Ishikawa (cell line): ENCODE measurements around the gene CCL26.
A peak's percentile ranks its signal among the peaks of the same experiment; 100 is the strongest.

Source experiments
- CEBPB ChIP-seq: IDR thresholded peaks from 2 replicates; pipeline ENCODE4 v1.6.1; 2012
- CREB1 ChIP-seq: IDR thresholded peaks from 2 replicates; pipeline ENCODE4 v1.6.1; 2012; ENCODE audit warnings: low read depth
- EGR1 ChIP-seq: IDR thresholded peaks from 2 replicates; pipeline ENCODE4 v1.6.1; 2012
- EP300 ChIP-seq: IDR thresholded peaks from 2 replicates; pipeline ENCODE4 v1.6.1; 2012; ENCODE audit warnings: borderline replicate concordance
- FOXM1 ChIP-seq: IDR thresholded peaks from 2 replicates; pipeline ENCODE4 v1.6.1; 2012; ENCODE audit warnings: low read depth, borderline replicate concordance
- NFIC ChIP-seq: IDR thresholded peaks from 2 replicates; pipeline ENCODE4 v1.6.1; 2012
- RAD21 ChIP-seq: IDR thresholded peaks from 2 replicates; pipeline ENCODE4 v1.6.1; 2012; ENCODE audit warnings: low read depth
- TAF1 ChIP-seq: IDR thresholded peaks from 2 replicates; pipeline ENCODE4 v1.6.1; 2012; ENCODE audit warnings: low read depth, mild to moderate bottlenecking
- TCF12 ChIP-seq: IDR thresholded peaks from 2 replicates; pipeline ENCODE4 v1.6.1; 2012; ENCODE audit warnings: low read depth
- TEAD4 ChIP-seq: IDR thresholded peaks from 2 replicates; pipeline ENCODE4 v1.6.1; 2012
- YY1 ChIP-seq: IDR thresholded peaks from 2 replicates; pipeline ENCODE4 v1.6.1; 2012; ENCODE audit warnings: low read depth
- ZBTB7A ChIP-seq: IDR thresholded peaks from 2 replicates; pipeline ENCODE4 v1.6.1; 2012; ENCODE audit warnings: low read depth
- TF ChIP-seq, protein P1 (sequence below): IDR thresholded peaks from 2 replicates; pipeline ENCODE4 v1.6.1; 2012
- TF ChIP-seq, protein P2 (sequence below): IDR thresholded peaks from 2 replicates; pipeline ENCODE4 v1.6.1; 2012
- TF ChIP-seq, protein P3 (sequence below): IDR thresholded peaks from 2 replicates; pipeline ENCODE4 v1.6.1; 2012; ENCODE audit warnings: low read depth, mild to moderate bottlenecking

Gene CCL26

DNA sequence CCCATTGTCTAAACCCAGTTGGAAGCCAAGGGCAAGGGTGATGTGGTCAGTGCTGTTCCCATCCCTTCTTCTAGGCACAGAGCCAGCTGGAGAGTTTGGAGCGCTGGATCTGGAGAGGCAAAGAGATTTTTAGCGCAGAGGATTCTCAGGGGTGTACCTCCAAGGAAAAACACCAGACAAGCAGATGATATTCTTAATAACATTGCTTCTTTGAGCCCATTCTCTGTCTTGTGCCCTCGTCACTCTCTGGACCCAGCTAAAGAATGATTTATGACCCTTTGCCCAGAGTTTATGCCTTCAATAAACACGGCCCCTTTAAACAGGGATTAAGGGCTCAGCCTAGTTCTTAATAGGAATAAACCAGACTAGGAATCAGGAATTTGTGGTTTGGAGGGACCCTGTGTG, 28.6 kb downstream of the CCL26 start:
- TF ChIP-seq TAF1 (no peak), NFIC (peak; percentile 67), TCF12 (0 out of 2 replicates have a peak, but pooled peaks have one; percentile 14), ZBTB7A (no peak)
- TF ChIP-seq, protein P1, sequence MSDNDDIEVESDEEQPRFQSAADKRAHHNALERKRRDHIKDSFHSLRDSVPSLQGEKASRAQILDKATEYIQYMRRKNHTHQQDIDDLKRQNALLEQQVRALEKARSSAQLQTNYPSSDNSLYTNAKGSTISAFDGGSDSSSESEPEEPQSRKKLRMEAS: no peak

DNA sequence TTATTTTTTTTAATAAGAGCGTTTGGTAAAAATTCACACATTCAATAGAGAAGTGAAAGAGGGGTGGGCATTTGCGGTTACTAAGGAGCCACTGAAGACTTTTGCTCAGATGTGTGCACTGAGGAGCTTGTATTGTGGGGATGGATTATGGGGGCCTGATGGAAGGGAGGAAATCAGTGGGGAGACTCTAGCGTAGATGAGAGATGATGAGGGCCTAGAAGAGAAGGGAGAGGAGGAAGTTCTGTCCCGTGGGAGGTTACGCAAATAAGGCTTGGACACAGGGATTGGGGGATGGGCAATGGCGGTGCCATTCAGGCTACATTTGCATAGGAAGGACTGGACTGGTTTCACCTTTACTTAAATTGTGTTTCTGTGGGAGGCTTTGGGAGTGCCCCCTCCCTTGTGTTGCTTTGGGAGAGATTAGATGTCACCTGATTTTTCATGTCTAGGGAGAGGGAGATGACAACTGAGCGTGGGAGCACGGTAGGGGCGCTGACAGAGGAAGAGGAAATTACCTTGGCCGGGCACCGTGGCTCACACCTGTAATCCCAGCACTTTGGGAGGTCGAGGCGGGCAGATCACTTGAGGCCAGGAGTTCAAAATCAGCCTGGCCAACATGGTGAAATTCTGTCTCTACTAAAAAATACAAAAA, 31.0 kb downstream of the CCL26 start:
- TF ChIP-seq TCF12: no peak
- TF ChIP-seq YY1: no peak
- TF ChIP-seq, protein P1: no peak
- TF ChIP-seq, protein P2, sequence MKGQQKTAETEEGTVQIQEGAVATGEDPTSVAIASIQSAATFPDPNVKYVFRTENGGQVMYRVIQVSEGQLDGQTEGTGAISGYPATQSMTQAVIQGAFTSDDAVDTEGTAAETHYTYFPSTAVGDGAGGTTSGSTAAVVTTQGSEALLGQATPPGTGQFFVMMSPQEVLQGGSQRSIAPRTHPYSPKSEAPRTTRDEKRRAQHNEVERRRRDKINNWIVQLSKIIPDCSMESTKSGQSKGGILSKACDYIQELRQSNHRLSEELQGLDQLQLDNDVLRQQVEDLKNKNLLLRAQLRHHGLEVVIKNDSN: no peak

DNA sequence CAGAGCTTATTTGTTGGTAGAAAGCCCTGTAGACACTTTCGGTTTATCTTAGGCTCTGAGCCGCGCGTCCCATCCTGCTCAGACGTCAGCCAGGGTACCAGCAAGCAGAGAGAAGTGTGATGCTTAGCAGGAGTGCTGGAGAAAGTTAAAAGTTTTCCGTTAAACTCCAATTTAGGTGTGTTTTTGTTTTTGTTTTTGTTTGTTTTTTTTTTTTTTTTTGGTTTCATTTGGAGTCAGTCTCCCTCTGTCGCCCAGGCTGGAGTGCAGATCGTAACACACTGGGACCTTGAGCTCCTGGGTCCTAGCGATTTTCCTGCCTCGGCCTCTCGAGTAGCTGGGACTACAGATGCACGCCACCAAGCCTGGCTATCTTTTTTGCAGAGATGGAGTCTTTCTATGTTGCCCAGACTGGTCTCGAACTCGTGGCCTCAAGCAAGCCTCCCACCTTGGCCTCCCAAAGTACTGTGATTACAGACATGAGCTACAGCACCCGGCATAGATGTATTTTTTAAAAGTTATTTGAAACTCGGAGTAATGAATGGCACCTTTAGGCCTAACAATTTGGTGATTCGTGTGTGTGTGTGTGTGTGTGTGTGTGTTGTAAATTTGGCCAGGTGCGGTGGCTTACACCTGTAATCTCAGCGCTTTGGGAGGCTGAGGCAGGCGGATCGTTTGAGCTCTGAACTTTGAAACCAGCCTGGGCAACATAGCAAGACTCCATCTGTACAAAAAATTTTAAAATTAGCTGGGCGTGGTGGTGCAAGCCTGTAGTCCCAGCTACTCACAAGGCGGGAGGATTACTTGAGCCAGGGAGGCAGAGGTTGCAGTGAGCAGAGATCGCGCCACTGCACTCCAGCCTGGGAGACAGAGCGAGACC, 32.0 kb downstream of the CCL26 start:
- no peak for TF ChIP-seq EGR1
- TF ChIP-seq, protein P3, sequence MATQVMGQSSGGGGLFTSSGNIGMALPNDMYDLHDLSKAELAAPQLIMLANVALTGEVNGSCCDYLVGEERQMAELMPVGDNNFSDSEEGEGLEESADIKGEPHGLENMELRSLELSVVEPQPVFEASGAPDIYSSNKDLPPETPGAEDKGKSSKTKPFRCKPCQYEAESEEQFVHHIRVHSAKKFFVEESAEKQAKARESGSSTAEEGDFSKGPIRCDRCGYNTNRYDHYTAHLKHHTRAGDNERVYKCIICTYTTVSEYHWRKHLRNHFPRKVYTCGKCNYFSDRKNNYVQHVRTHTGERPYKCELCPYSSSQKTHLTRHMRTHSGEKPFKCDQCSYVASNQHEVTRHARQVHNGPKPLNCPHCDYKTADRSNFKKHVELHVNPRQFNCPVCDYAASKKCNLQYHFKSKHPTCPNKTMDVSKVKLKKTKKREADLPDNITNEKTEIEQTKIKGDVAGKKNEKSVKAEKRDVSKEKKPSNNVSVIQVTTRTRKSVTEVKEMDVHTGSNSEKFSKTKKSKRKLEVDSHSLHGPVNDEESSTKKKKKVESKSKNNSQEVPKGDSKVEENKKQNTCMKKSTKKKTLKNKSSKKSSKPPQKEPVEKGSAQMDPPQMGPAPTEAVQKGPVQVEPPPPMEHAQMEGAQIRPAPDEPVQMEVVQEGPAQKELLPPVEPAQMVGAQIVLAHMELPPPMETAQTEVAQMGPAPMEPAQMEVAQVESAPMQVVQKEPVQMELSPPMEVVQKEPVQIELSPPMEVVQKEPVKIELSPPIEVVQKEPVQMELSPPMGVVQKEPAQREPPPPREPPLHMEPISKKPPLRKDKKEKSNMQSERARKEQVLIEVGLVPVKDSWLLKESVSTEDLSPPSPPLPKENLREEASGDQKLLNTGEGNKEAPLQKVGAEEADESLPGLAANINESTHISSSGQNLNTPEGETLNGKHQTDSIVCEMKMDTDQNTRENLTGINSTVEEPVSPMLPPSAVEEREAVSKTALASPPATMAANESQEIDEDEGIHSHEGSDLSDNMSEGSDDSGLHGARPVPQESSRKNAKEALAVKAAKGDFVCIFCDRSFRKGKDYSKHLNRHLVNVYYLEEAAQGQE: no peak
- no peak for TF ChIP-seq ZBTB7A
- no peak for TF ChIP-seq EP300
- no peak for TF ChIP-seq CEBPB
- no peak for TF ChIP-seq TEAD4
- no peak for TF ChIP-seq YY1
- no peak for TF ChIP-seq NFIC
- TF ChIP-seq TCF12: no peak
- no peak for TF ChIP-seq RAD21
- no peak for TF ChIP-seq TAF1
- TF ChIP-seq FOXM1: no peak
- no peak for TF ChIP-seq CREB1
- TF ChIP-seq, protein P2: no peak
- TF ChIP-seq, protein P1: no peak

DNA sequence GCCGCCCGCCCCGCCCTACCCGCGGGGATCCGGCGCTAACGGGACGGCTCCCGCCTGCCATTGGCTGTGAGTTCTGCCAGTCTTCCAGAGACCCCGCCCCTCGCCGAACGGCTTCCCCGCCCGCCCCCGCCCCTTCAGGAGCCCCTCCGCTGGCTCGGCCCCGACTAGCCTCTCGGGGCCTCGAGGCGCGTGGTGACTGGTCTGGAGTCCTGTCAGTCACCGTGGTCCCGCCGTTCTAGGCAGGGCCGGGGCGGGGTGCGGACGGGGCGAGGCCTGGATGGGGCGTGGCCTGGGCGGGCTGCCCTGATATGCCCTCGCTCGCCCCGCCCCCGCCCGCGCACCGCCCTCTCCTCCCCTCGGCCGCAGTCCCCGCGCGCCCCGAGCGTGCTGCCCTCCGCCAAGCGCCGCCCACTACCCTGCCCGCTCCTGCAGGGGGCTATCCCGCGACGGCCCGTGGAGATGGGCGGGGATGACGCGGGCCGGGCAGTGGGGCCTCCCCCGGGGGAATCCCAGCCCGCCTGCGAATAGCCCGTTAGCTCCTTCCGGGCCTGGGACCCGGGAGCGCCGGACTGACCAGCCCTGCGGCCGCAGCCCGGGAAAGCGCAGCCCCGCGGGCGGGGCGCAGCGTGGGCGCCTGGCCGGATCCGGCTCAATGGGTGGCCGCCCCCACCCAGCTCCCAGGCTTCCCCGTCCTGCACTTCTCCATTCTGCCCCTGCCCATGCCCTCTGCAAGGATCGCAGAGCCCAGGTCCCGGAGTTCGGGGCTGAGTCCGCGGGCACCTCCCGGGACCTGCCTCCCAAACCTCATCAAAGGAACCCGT, 32.8 kb downstream of the CCL26 start:
- peak; percentile 10; the same call in 1 of the 2 replicates for TF ChIP-seq CREB1
- TF ChIP-seq, protein P2: no peak
- no peak for TF ChIP-seq YY1
- TF ChIP-seq NFIC: no peak
- no peak for TF ChIP-seq ZBTB7A
- no peak for TF ChIP-seq RAD21
- peak; percentile 1; the same call in 1 of the 2 replicates for TF ChIP-seq TCF12
- TF ChIP-seq, protein P1: 0 out of 2 replicates have a peak, but pooled peaks have one; percentile 43
- TF ChIP-seq, protein P3: no peak
- no peak for TF ChIP-seq CEBPB
- no peak for TF ChIP-seq FOXM1
- peak; percentile 37; the same call in 1 of the 2 replicates for TF ChIP-seq TEAD4
- peak; percentile 74 for TF ChIP-seq EGR1
- TF ChIP-seq TAF1: 0 out of 2 replicates have a peak, but pooled peaks have one; percentile 5
- no peak for TF ChIP-seq EP300
